Measurements from ENCODE around the gene ABCC9. TPM values are rescaled to one million over a fixed set of nuclear protein-coding genes. Genes with fewer than 3 reads are reported as not detected.

Gene ABCC9
- total and polyA plus RNA-seq, 10 donors = 0.42 to 21.8 (median 14.2) TPM

GRCh38 chr12:21879312-21879711 is 61.9 kb downstream of the ABCC9 start:
- 52 to 83% (median 61%) methylated on average over 1 of the region's 1 CpG for WGBS, 5 donors
- H3K27ac ChIP-seq = no peak overlapping the region
- no peaks in the 10 kb centered on the region for H3K4me1 ChIP-seq
- no peaks in the 10 kb centered on the region for H3K27me3 ChIP-seq (replicated peaks in 1 of 7)
- DNase-seq = no peak
- no peak overlapping the region for H3K4me3 ChIP-seq
- intact Hi-C loops (cut with DNase I; ENCODE audit: low total_unique reads) = no loop called here
- peaks cover 0 to 1% (median 0%) of the 10 kb centered on the region in 8 donors for H3K9me3 ChIP-seq
- H3K36me3 ChIP-seq = no peaks in the 10 kb centered on the region
- TF ChIP-seq POLR2AphosphoS5 (IDR thresholded peaks at IDR 0.05) = no peak
- no peak for TF ChIP-seq POLR2A (IDR thresholded peaks at IDR 0.05)
- TF ChIP-seq CTCF (IDR thresholded peaks at IDR 0.05 in 8 of 11, conservative IDR thresholded peaks at IDR 0.05 in 3 of 11) = no peak

GRCh38 chr12:21877293-21877982 is 63.8 kb downstream of the ABCC9 start:
- 62 to 83% (median 72%) methylated on average over 2 of the region's 2 CpGs for WGBS, 5 donors

GRCh38 chr12:21865846-21866245 is 75.4 kb downstream of the ABCC9 start:
- TF ChIP-seq POLR2A (IDR thresholded peaks at IDR 0.05) (no peak), POLR2AphosphoS5 (IDR thresholded peaks at IDR 0.05) (no peak), CTCF (IDR thresholded peaks at IDR 0.05 in 8 of 11, conservative IDR thresholded peaks at IDR 0.05 in 3 of 11) (no peak)
- Histone ChIP-seq H3K4me1 (no peaks in the 10 kb centered on the region), H3K36me3 (no peaks in the 10 kb centered on the region), H3K9me3 (peaks cover 0 to 15% (median 12%) of the 10 kb centered on the region in 8 donors), H3K27ac (no peak overlapping the region), H3K27me3 (replicated peaks in 1 of 7) (no peaks in the 10 kb centered on the region), H3K4me3 (no peak overlapping the region)
- intact Hi-C loops (cut with DNase I; ENCODE audit: low total_unique reads) = no loop called here
- DNase-seq = no peak

More at GRCh38 chr12:21877293-21877982, 63.8 kb downstream of the ABCC9 start:
- Histone ChIP-seq H3K4me3 (no peak overlapping the region), H3K9me3 (peaks cover 0 to 15% (median 5%) of the 10 kb centered on the region in 8 donors), H3K36me3 (no peaks in the 10 kb centered on the region), H3K4me1 (no peaks in the 10 kb centered on the region), H3K27me3 (replicated peaks in 1 of 7) (no peaks in the 10 kb centered on the region), H3K27ac (no peak overlapping the region)
- no peak for TF ChIP-seq POLR2A (IDR thresholded peaks at IDR 0.05)
- TF ChIP-seq POLR2AphosphoS5 (IDR thresholded peaks at IDR 0.05) = no peak
- no peak for TF ChIP-seq CTCF (IDR thresholded peaks at IDR 0.05 in 8 of 11, conservative IDR thresholded peaks at IDR 0.05 in 3 of 11)
- no peak for DNase-seq
- intact Hi-C loops (cut with DNase I; ENCODE audit: low total_unique reads) = no loop called here

GRCh38 chr12:21860534-21860933 is 80.7 kb downstream of the ABCC9 start:
- TF ChIP-seq CTCF (IDR thresholded peaks at IDR 0.05 in 8 of 11, conservative IDR thresholded peaks at IDR 0.05 in 3 of 11) (no peak), POLR2A (IDR thresholded peaks at IDR 0.05) (no peak), POLR2AphosphoS5 (IDR thresholded peaks at IDR 0.05) (no peak)
- no peaks in the 10 kb centered on the region for H3K36me3 ChIP-seq
- intact Hi-C loops (cut with DNase I; ENCODE audit: low total_unique reads) = no loop called here
- no peaks in the 10 kb centered on the region for H3K27me3 ChIP-seq (replicated peaks in 1 of 7)
- no peak for DNase-seq
- H3K9me3 ChIP-seq = no peaks in the 10 kb centered on the region
- no peaks in the 10 kb centered on the region for H3K4me1 ChIP-seq
- no peak overlapping the region for H3K27ac ChIP-seq
- no peak overlapping the region for H3K4me3 ChIP-seq
- WGBS, 5 donors = 76 to 87% (median 80%) methylated on average over 2 of the region's 2 CpGs

All from spleen (tissue), 11 donors.